ENCODE data around the gene ADCY5.

Gene ADCY5

GRCh38 chr3:123307064-123307463, 141.8 kb downstream of the ADCY5 start:
- no peak for TF ChIP-seq POLR2AphosphoS5 (IDR thresholded peaks at IDR 0.05; ENCODE audit: low read depth, low read length)
- no peak for TF ChIP-seq TAF1 (IDR thresholded peaks at IDR 0.05; ENCODE audit: borderline replicate concordance, insufficient read depth, low read length)
- no peak for TF ChIP-seq FOXP2 (optimal IDR thresholded peaks at IDR 0.05; ENCODE audit: borderline replicate concordance, extremely low read depth, extremely low read length, insufficient read depth)
- TF ChIP-seq SIN3A (IDR thresholded peaks at IDR 0.05; ENCODE audit: borderline replicate concordance, insufficient read depth, low read length), result no peak
- TF ChIP-seq REST (IDR thresholded peaks at IDR 0.05; ENCODE audit: insufficient read depth in 1 of 2, low read depth in 2 of 2, low read length in 2 of 2), result no peak

- TF ChIP-seq FOXP2 (optimal IDR thresholded peaks at IDR 0.05; ENCODE audit: borderline replicate concordance, extremely low read depth, extremely low read length, insufficient read depth) (no peak), TAF1 (IDR thresholded peaks at IDR 0.05; ENCODE audit: borderline replicate concordance, insufficient read depth, low read length) (no peak), REST (IDR thresholded peaks at IDR 0.05; ENCODE audit: insufficient read depth in 1 of 2, low read depth in 2 of 2, low read length in 2 of 2) (no peak), POLR2AphosphoS5 (IDR thresholded peaks at IDR 0.05; ENCODE audit: low read depth, low read length) (no peak), SIN3A (IDR thresholded peaks at IDR 0.05; ENCODE audit: borderline replicate concordance, insufficient read depth, low read length) (no peak)
Observed at GRCh38 chr3:123305192-123305591, 143.7 kb downstream of the ADCY5 start.

- TF ChIP-seq REST (IDR thresholded peaks at IDR 0.05; ENCODE audit: insufficient read depth in 1 of 2, low read depth in 2 of 2, low read length in 2 of 2), result no peak
- TF ChIP-seq TAF1 (IDR thresholded peaks at IDR 0.05; ENCODE audit: borderline replicate concordance, insufficient read depth, low read length), result no peak
- no peak for TF ChIP-seq SIN3A (IDR thresholded peaks at IDR 0.05; ENCODE audit: borderline replicate concordance, insufficient read depth, low read length)
- no peak for TF ChIP-seq FOXP2 (optimal IDR thresholded peaks at IDR 0.05; ENCODE audit: borderline replicate concordance, extremely low read depth, extremely low read length, insufficient read depth)
- TF ChIP-seq POLR2AphosphoS5 (IDR thresholded peaks at IDR 0.05; ENCODE audit: low read depth, low read length), result no peak
Observed at GRCh38 chr3:123303976-123304560, 144.8 kb downstream of the ADCY5 start.

GRCh38 chr3:123302961-123303360, 145.9 kb downstream of the ADCY5 start:
- TF ChIP-seq POLR2AphosphoS5 (IDR thresholded peaks at IDR 0.05; ENCODE audit: low read depth, low read length) (no peak), REST (IDR thresholded peaks at IDR 0.05; ENCODE audit: insufficient read depth in 1 of 2, low read depth in 2 of 2, low read length in 2 of 2) (no peak), SIN3A (IDR thresholded peaks at IDR 0.05; ENCODE audit: borderline replicate concordance, insufficient read depth, low read length) (no peak), FOXP2 (optimal IDR thresholded peaks at IDR 0.05; ENCODE audit: borderline replicate concordance, extremely low read depth, extremely low read length, insufficient read depth) (no peak), TAF1 (IDR thresholded peaks at IDR 0.05; ENCODE audit: borderline replicate concordance, insufficient read depth, low read length) (no peak)

All from PFSK-1 (cell line).